IMR-90 (cell line): ENCODE results near the gene TMCC3. TPM values are rescaled to one million over a fixed set of nuclear protein-coding genes. Genes with fewer than 3 reads are reported as not detected.

Experiments used
- ATAC-seq: fragments of 200-7000 bp; cut with Tn5 transposase; 2 replicates; pipeline ENCODE4 v1.9.1; 2020; ENCODE audit warnings: low read depth, mild to moderate bottlenecking, moderate library complexity
- BruUV-seq: library from RNA; stranded (reverse); fragments of 400-500 nt; replicated peaks from 2 replicates; lab custom pipeline; 2021; lab: Mats Ljungman, UMichigan
- CTCF ChIA-PET: fragments of 300-600 bp; formaldehyde crosslinking; extraction: SDS; loops from one replicate; lab custom pipeline; 2021; ENCODE audit warnings: antibody characterized with exemption; lab: Yijun Ruan, JAX
- POLR2A ChIA-PET: fragments of 300-600 bp; sonication (Branson Sonifier 250); formaldehyde crosslinking; loops from one replicate; lab custom pipeline; 2022; ENCODE audit warnings: antibody characterized with exemption; ENCODE audit not compliant: unreplicated experiment; lab: Charles Lee
- DNase-seq: peaks from one replicate; pipeline ENCODE4 v3.0.0; 2013
- H2AFZ ChIP-seq: replicated peaks from 2 replicates; pipeline ENCODE3; 2013; ENCODE audit warnings: low read length, mild to moderate bottlenecking; ENCODE audit not compliant: poor library complexity
- H2AK5ac ChIP-seq: 2 replicates; pipeline ENCODE4 v1.6.1; 2013; ENCODE audit warnings: low read depth, low read length, inconsistent platforms
- H2AK9ac ChIP-seq: replicated peaks from 2 replicates; pipeline ENCODE3; 2013; ENCODE audit warnings: mild to moderate bottlenecking, low read depth, low read length, moderate library complexity; ENCODE audit not compliant: poor library complexity
- H2BK120ac ChIP-seq: 2 replicates; pipeline ENCODE4 v1.6.1; 2013; ENCODE audit warnings: low read depth, low read length, inconsistent platforms
- H2BK15ac ChIP-seq: 3 replicates; pipeline ENCODE4 v1.6.1; 2013; ENCODE audit warnings: low read depth, low read length, inconsistent platforms
- H2BK20ac ChIP-seq: 2 replicates; pipeline ENCODE4 v1.6.1; 2013; ENCODE audit warnings: low read depth, mild to moderate bottlenecking, inconsistent platforms, low read length, moderate library complexity
- H2BK5ac ChIP-seq: 2 replicates; pipeline ENCODE4 v1.6.1; 2013; ENCODE audit warnings: mild to moderate bottlenecking, low read depth, low read length, inconsistent platforms; ENCODE audit not compliant: poor library complexity, severe bottlenecking
- H3K14ac ChIP-seq: replicated peaks from 2 replicates; pipeline ENCODE4 v1.6.1; 2013; ENCODE audit warnings: low read depth, low read length, inconsistent platforms
- H3K18ac ChIP-seq: 2 replicates; pipeline ENCODE4 v1.6.1; 2013; ENCODE audit warnings: low read depth, low read length, control low read depth
- H3K23ac ChIP-seq: 2 replicates; pipeline ENCODE4 v1.6.1; 2013; ENCODE audit warnings: low read depth, low read length, inconsistent platforms
- H3K27ac ChIP-seq: 2 replicates; pipeline ENCODE4 v1.5.1; 2013; ENCODE audit warnings: mild to moderate bottlenecking, control low read depth, low read length; ENCODE audit not compliant: insufficient read depth
- H3K27me3 ChIP-seq: 2 replicates; pipeline ENCODE4 v1.6.1; 2013; ENCODE audit warnings: low read length; ENCODE audit not compliant: control insufficient read depth, insufficient read depth
- H3K36me3 ChIP-seq: 2 replicates; pipeline ENCODE4 v1.6.1; 2013; ENCODE audit warnings: low read length, mixed read lengths; ENCODE audit not compliant: control insufficient read depth, insufficient read depth
- H3K4ac ChIP-seq: 2 replicates; pipeline ENCODE4 v1.6.1; 2013; ENCODE audit warnings: low read depth, low read length, inconsistent platforms
- H3K4me1 ChIP-seq: 2 replicates; pipeline ENCODE4 v1.6.1; 2013; ENCODE audit warnings: low read length, mixed read lengths; ENCODE audit not compliant: control insufficient read depth, insufficient read depth
- H3K4me2 ChIP-seq: 2 replicates; pipeline ENCODE4 v1.6.1; 2013; ENCODE audit warnings: low read depth, mild to moderate bottlenecking, control low read depth, low read length, moderate library complexity
- H3K4me3 ChIP-seq: 2 replicates; pipeline ENCODE4 v1.5.1; 2013; ENCODE audit warnings: low read depth, mild to moderate bottlenecking, control low read depth, low read length, moderate library complexity; ENCODE audit not compliant: insufficient read depth
- H3K56ac ChIP-seq: 2 replicates; pipeline ENCODE4 v1.6.1; 2013; ENCODE audit warnings: low read length, inconsistent platforms; ENCODE audit not compliant: insufficient read depth; ENCODE audit errors: extremely low read depth
- H3K79me1 ChIP-seq, 2 experiments: 2 replicates each; pipeline ENCODE4 v1.6.1; 2013; ENCODE audit warnings: low read length in 2 of 2, inconsistent platforms in 1 of 2, low read depth in 1 of 2
- H3K9ac ChIP-seq: 2 replicates; pipeline ENCODE4 v1.6.1; 2013; ENCODE audit warnings: low read depth, low read length, control low read depth
- H3K9me1 ChIP-seq: 2 replicates; pipeline ENCODE4 v1.6.1; 2013; ENCODE audit warnings: low read length, inconsistent platforms; ENCODE audit not compliant: insufficient read depth
- H3K9me3 ChIP-seq: 2 replicates; pipeline ENCODE4 v1.6.1; 2013; ENCODE audit warnings: low read length; ENCODE audit not compliant: control insufficient read depth, insufficient read depth
- H4K20me1 ChIP-seq: 2 replicates; pipeline ENCODE4 v1.6.1; 2013; ENCODE audit warnings: low read length, inconsistent platforms; ENCODE audit not compliant: insufficient read depth
- H4K5ac ChIP-seq: 2 replicates; pipeline ENCODE4 v1.6.1; 2013; ENCODE audit warnings: mild to moderate bottlenecking, low read depth, low read length, control low read depth
- H4K8ac ChIP-seq, 2 experiments: 2 replicates each; pipeline ENCODE4 v1.6.1; 2013; ENCODE audit warnings: low read depth in 2 of 2, low read length in 2 of 2, control low read depth in 1 of 2, inconsistent platforms in 1 of 2
- H4K91ac ChIP-seq: 2 replicates; pipeline ENCODE4 v1.6.1; 2013; ENCODE audit warnings: low read depth, low read length, inconsistent platforms; ENCODE audit not compliant: insufficient read depth
- MAFK ChIP-seq: IDR thresholded peaks from 2 replicates; pipeline ENCODE4 v1.6.1; 2012; ENCODE audit warnings: low read depth, low read length, improper control_type of control experiment
- MAZ ChIP-seq: IDR thresholded peaks from 2 replicates; pipeline ENCODE4 v1.6.1; 2012; ENCODE audit warnings: low read depth, mild to moderate bottlenecking, low read length, improper control_type of control experiment, moderate library complexity, borderline replicate concordance
- MXI1 ChIP-seq: IDR thresholded peaks from 2 replicates; pipeline ENCODE4 v1.6.1; 2012; ENCODE audit warnings: low read depth, mild to moderate bottlenecking, low read length, moderate library complexity, borderline replicate concordance
- NFE2L2 ChIP-seq: fragments of 150-350 bp; IDR thresholded peaks from 2 replicates; pipeline ENCODE4 v1.6.1; 2016; ENCODE audit warnings: low read depth, mild to moderate bottlenecking, low read length
- RAD21 ChIP-seq: IDR thresholded peaks from 2 replicates; pipeline ENCODE4 v1.6.1; 2012; ENCODE audit warnings: low read length, improper control_type of control experiment
- RCOR1 ChIP-seq: IDR thresholded peaks from 2 replicates; pipeline ENCODE4 v1.6.1; 2012; ENCODE audit warnings: mild to moderate bottlenecking, low read length, improper control_type of control experiment; ENCODE audit not compliant: insufficient replicate concordance
- RFX5 ChIP-seq: IDR thresholded peaks from 2 replicates; pipeline ENCODE4 v1.8.0; 2012; ENCODE audit warnings: low read depth, mild to moderate bottlenecking, low read length, moderate library complexity
- SMC3 ChIP-seq: fragments of 150-350 bp; IDR thresholded peaks from 2 replicates; pipeline ENCODE4 v1.6.1; 2016; ENCODE audit warnings: low read depth, mild to moderate bottlenecking, antibody characterized with exemption, low read length, moderate library complexity
- WGBS, 2 experiments: methylation state at CpG; one replicate each; pipeline versions ENCODE4 v1.1.5 to v1.1.7; 2013; ENCODE audit warnings: missing lambda C conversion rate in 2 of 2; ENCODE audit not compliant: insufficient read length in 1 of 2; ENCODE audit errors: extremely low coverage in 2 of 2; 5-methylcytosine and 5-hydroxymethylcytosine counted together
- dilution Hi-C: fragments of 300-500 bp; cut with HindIII; formaldehyde crosslinking; loops from one replicate; pipeline ENCODE4 v1.14.3; 2018; ENCODE audit warnings: low sequenced_read_pairs; ENCODE audit not compliant: unreplicated experiment
- in situ Hi-C: fragments of 300-500 bp; cut with MboI; formaldehyde crosslinking; loops from 3 replicates; pipeline ENCODE4 v1.14.3; 2019; ENCODE audit warnings: low sequenced_read_pairs, inconsistent platforms, mixed read lengths
- intact Hi-C: fragments of 100-400 bp; cut with micrococcal nuclease; formaldehyde crosslinking; loops from 2 replicates; pipeline ENCODE4 v1.10.0; 2022
- polyA plus RNA-seq, 3 experiments: library from polyadenylated mRNA; depleted of rRNA; stranded (reverse); fragments of >200 nt; gene quantifications; 2 replicates each; pipeline ENCODE4 v1.2.3, GENCODE V29; 2012; ENCODE audit warnings: low replicate concordance in 1 of 3
- total RNA-seq: library from RNA; depleted of rRNA; stranded (reverse); fragments of >200 nt; gene quantifications from 2 replicates; pipeline ENCODE4 v1.2.3, GENCODE V29; 2012
- TF ChIP-seq, protein P1 (sequence below): fragments of 150-350 bp; IDR thresholded peaks from 2 replicates; pipeline ENCODE4 v1.6.1; 2016; ENCODE audit warnings: low read depth, mild to moderate bottlenecking, low read length, moderate library complexity, borderline replicate concordance
- TF ChIP-seq, protein P2 (sequence below): conservative IDR thresholded peaks from 2 replicates; pipeline ENCODE4 v1.5.1; 2012; ENCODE audit warnings: mild to moderate bottlenecking, low read depth, low read length, improper control_type of control experiment

TMCC3 gene
- total and polyA plus RNA-seq, 2 of the 4 experiments (the other 2 are of a cell fraction): 0.14 to 0.36 TPM

DNA sequence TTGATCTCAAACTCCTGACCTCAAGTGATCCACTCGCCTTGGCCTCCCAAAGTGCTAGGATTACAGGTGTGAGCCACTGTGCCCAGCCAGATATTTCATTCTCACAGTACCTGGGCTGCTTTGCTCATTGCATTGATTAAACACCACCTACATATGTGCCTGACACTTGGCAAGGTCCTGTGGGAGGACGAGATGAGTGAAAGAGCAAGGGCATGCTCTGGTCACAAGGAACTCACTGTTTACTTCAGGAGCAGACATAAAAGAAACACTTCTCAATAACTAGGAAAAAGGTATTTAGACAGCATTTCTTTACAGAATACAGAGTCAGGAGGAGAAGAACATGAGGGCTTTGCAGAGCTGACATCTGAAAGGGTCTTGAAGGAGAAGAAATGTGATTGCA lies 91.7 kb downstream of the TMCC3 start:
- in situ Hi-C loops (no loop called here), intact Hi-C loops (loop anchor here (10.0 kb wide), 1 partner anchor 1276 kb away; no protein-coding TSS in a partner anchor)
- no peak overlapping the region for H3K9ac ChIP-seq

More for the DNA sequence above, 91.7 kb downstream of the TMCC3 start:
- H3K56ac ChIP-seq: no peak overlapping the region
- H3K23ac ChIP-seq: no peak overlapping the region
- H3K27me3 ChIP-seq: peaks cover 18% of the 10 kb centered on the region
- H3K4ac ChIP-seq: no peak overlapping the region
- no peak overlapping the region for H3K4me3 ChIP-seq
- TF ChIP-seq MAZ (no peak), MXI1 (no peak), NFE2L2 (no peak), RAD21 (no peak), RFX5 (no peak), MAFK (no peak), SMC3 (no peak), RCOR1 (no peak)
- TF ChIP-seq, protein P1, sequence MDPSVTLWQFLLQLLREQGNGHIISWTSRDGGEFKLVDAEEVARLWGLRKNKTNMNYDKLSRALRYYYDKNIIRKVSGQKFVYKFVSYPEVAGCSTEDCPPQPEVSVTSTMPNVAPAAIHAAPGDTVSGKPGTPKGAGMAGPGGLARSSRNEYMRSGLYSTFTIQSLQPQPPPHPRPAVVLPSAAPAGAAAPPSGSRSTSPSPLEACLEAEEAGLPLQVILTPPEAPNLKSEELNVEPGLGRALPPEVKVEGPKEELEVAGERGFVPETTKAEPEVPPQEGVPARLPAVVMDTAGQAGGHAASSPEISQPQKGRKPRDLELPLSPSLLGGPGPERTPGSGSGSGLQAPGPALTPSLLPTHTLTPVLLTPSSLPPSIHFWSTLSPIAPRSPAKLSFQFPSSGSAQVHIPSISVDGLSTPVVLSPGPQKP: no peak
- TF ChIP-seq, protein P2, sequence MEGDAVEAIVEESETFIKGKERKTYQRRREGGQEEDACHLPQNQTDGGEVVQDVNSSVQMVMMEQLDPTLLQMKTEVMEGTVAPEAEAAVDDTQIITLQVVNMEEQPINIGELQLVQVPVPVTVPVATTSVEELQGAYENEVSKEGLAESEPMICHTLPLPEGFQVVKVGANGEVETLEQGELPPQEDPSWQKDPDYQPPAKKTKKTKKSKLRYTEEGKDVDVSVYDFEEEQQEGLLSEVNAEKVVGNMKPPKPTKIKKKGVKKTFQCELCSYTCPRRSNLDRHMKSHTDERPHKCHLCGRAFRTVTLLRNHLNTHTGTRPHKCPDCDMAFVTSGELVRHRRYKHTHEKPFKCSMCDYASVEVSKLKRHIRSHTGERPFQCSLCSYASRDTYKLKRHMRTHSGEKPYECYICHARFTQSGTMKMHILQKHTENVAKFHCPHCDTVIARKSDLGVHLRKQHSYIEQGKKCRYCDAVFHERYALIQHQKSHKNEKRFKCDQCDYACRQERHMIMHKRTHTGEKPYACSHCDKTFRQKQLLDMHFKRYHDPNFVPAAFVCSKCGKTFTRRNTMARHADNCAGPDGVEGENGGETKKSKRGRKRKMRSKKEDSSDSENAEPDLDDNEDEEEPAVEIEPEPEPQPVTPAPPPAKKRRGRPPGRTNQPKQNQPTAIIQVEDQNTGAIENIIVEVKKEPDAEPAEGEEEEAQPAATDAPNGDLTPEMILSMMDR: no peak
- no peak overlapping the region for H2BK120ac ChIP-seq
- no peak overlapping the region for H2BK5ac ChIP-seq
- dilution Hi-C loops: no loop called here
- no peak overlapping the region for H3K14ac ChIP-seq
- no peak overlapping the region for H3K18ac ChIP-seq
- no peak overlapping the region for H4K8ac ChIP-seq
- peaks cover 2% of the 10 kb centered on the region; the same call in 1 of the 2 replicates for H3K9me3 ChIP-seq
- no peaks in the 10 kb centered on the region for H3K9me1 ChIP-seq
- no peak overlapping the region for H3K27ac ChIP-seq
- H2AK5ac ChIP-seq: no peak overlapping the region
- no peak overlapping the region for H4K5ac ChIP-seq
- H3K79me1 ChIP-seq: no peaks in the 10 kb centered on the region
- no peak overlapping the region for H3K4me2 ChIP-seq
- H4K91ac ChIP-seq: no peak overlapping the region
- no peaks in the 10 kb centered on the region for H3K4me1 ChIP-seq
- WGBS, 2 experiments: no CpG with 5 or more reads among the region's 2 CpGs
- no peak overlapping the region for H2AFZ ChIP-seq
- no peak overlapping the region for H2AK9ac ChIP-seq
- BruUV-seq: no TSS peak
- H3K36me3 ChIP-seq: no peaks in the 10 kb centered on the region
- DNase-seq: no peak
- ChIA-PET POLR2A (no interaction called here), CTCF (interaction anchor here (0.6 to 0.7 kb wide), 2 partner anchors 112 to 161 kb away, joined by 3 read pairs; no protein-coding TSS in a partner anchor)
- H2BK15ac ChIP-seq: no peak overlapping the region
- H2BK20ac ChIP-seq: no peak overlapping the region
- H4K20me1 ChIP-seq: no peaks in the 10 kb centered on the region
- no peak for ATAC-seq
